H1 (cell line): ENCODE results near the gene LYRM7. TPM values are rescaled to one million over a fixed set of nuclear protein-coding genes. Genes with fewer than 3 reads are reported as not detected.

Experiments used
- CTCF ChIA-PET: fragments of 300-600 bp; sonication (Branson Sonifier 250); formaldehyde crosslinking; loops from one replicate; lab custom pipeline; 2021; ENCODE audit not compliant: partially characterized antibody; lab: Charles Lee
- POLR2A ChIA-PET: fragments of 300-600 bp; sonication (Branson Sonifier 250); formaldehyde crosslinking; loops from one replicate; lab custom pipeline; 2021; ENCODE audit warnings: inconsistent platforms; ENCODE audit not compliant: partially characterized antibody; lab: Charles Lee
- DNase-seq, 2 experiments: peaks; one replicate each; pipeline versions ENCODE4 v3.0.0 to v3.0.0-alpha.2; 2010 to 2022; ENCODE audit warnings: low spot score in 2 of 2, low read depth in 1 of 2, mixed read lengths in 1 of 2
- FAIRE-seq: peaks from 2 replicates; lab custom pipeline; 2011; peaks lifted over from hg19 to GRCh38; lab: Jason Lieb, UNC
- H2AFZ ChIP-seq: 2 replicates; pipeline ENCODE4 v1.8.1; 2012; ENCODE audit warnings: low read length, inconsistent platforms
- H2AK5ac ChIP-seq: 2 replicates; pipeline ENCODE4 v1.6.1; 2013; ENCODE audit warnings: low read depth, low read length
- H2BK120ac ChIP-seq: replicated peaks from 2 replicates; pipeline ENCODE3; 2013; ENCODE audit warnings: low read depth, low read length, inconsistent platforms
- H2BK12ac ChIP-seq: 2 replicates; pipeline ENCODE4 v1.6.1; 2013; ENCODE audit warnings: low read depth, low read length
- H2BK15ac ChIP-seq: 2 replicates; pipeline ENCODE4 v1.6.1; 2013; ENCODE audit warnings: low read length
- H2BK20ac ChIP-seq: 2 replicates; pipeline ENCODE4 v1.6.1; 2013; ENCODE audit warnings: low read length
- H2BK5ac ChIP-seq: 2 replicates; pipeline ENCODE4 v1.6.1; 2013; ENCODE audit warnings: low read depth, low read length
- H3K14ac ChIP-seq: 2 replicates; pipeline ENCODE4 v1.6.1; 2013; ENCODE audit warnings: inconsistent platforms; ENCODE audit not compliant: insufficient read length
- H3K18ac ChIP-seq: 2 replicates; pipeline ENCODE4 v1.6.1; 2013; ENCODE audit warnings: low read length; ENCODE audit errors: extremely low read depth
- H3K23ac ChIP-seq: 2 replicates; pipeline ENCODE4 v1.6.1; 2013; ENCODE audit warnings: inconsistent platforms; ENCODE audit not compliant: insufficient read length
- H3K23me2 ChIP-seq: 2 replicates; pipeline ENCODE4 v1.6.1; 2013; ENCODE audit warnings: low read depth, low read length
- H3K27ac ChIP-seq: 2 replicates; pipeline ENCODE4 v1.6.1; 2011; ENCODE audit warnings: low read depth, low read length, inconsistent platforms
- H3K27me3 ChIP-seq, 4 experiments: replicated peaks in 1 of 4; 1 replicate in 1 of 4; 2 replicates in 3 of 4; pipeline versions ENCODE4 v1.6.1 to v1.8.1; 2011 to 2013; ENCODE audit warnings: low read length in 3 of 4, mild to moderate bottlenecking in 3 of 4, inconsistent platforms in 2 of 4, mixed read lengths in 2 of 4, moderate library complexity in 1 of 4; ENCODE audit not compliant: control insufficient read depth in 3 of 4, insufficient read depth in 3 of 4; ENCODE audit errors: extremely low read depth in 1 of 4
- H3K36me3 ChIP-seq, 4 experiments: 2 replicates each; pipeline versions ENCODE4 v1.6.1 to v1.8.1; 2011 to 2013; ENCODE audit warnings: mild to moderate bottlenecking in 4 of 4, low read length in 3 of 4, moderate library complexity in 2 of 4, control low read depth in 1 of 4, inconsistent platforms in 1 of 4; ENCODE audit not compliant: insufficient read depth in 4 of 4, control insufficient read depth in 2 of 4
- H3K4ac ChIP-seq: replicated peaks from 2 replicates; pipeline ENCODE3; 2013; ENCODE audit warnings: low read length, low read depth, mixed read lengths, inconsistent platforms; ENCODE audit not compliant: insufficient read length
- H3K4me1 ChIP-seq, 4 experiments: replicated peaks in 1 of 4; 1 replicate in 1 of 4; 2 replicates in 3 of 4; pipeline versions ENCODE4 v1.6.1 to v1.8.1; 2011 to 2013; ENCODE audit warnings: low read length in 3 of 4, inconsistent platforms in 2 of 4, mixed read lengths in 1 of 4; ENCODE audit not compliant: insufficient read depth in 4 of 4, control insufficient read depth in 3 of 4
- H3K4me2 ChIP-seq, 2 experiments: 2 replicates each; pipeline versions ENCODE4 v1.6.1 to v1.8.1; 2011 to 2013; ENCODE audit warnings: low read depth in 2 of 2, low read length in 2 of 2, control low read depth in 1 of 2, inconsistent platforms in 1 of 2, mild to moderate bottlenecking in 1 of 2; ENCODE audit not compliant: insufficient read depth in 1 of 2
- H3K4me3 ChIP-seq, 4 experiments: fragments of 200-600, 300-600 bp in 1 of 4; sonication (generic), shearing (Covaris generic), sonication (Bioruptor Twin) in 1 of 4; 2 replicates each; pipeline versions ENCODE4 v1.5.1 to v1.8.1; 2011 to 2016; ENCODE audit warnings: low read length in 4 of 4, low read depth in 3 of 4, control low read depth in 2 of 4, inconsistent platforms in 2 of 4, mild to moderate bottlenecking in 2 of 4, mixed read lengths in 1 of 4, moderate library complexity in 1 of 4; ENCODE audit not compliant: insufficient read depth in 2 of 4; ENCODE audit errors: extremely low read depth in 1 of 4
- H3K56ac ChIP-seq: replicated peaks from 2 replicates; pipeline ENCODE3; 2013; ENCODE audit warnings: low read depth, mild to moderate bottlenecking, mixed read lengths, low read length, inconsistent platforms; ENCODE audit not compliant: insufficient read length
- H3K79me1 ChIP-seq: 2 replicates; pipeline ENCODE4 v1.6.1; 2013; ENCODE audit warnings: low read depth, low read length, control low read depth
- H3K79me2 ChIP-seq, 2 experiments: 2 replicates each; pipeline versions ENCODE4 v1.6.1 to v1.8.1; 2012 to 2013; ENCODE audit warnings: low read length in 2 of 2, mild to moderate bottlenecking in 2 of 2, inconsistent platforms in 1 of 2; ENCODE audit not compliant: insufficient read depth in 2 of 2, control insufficient read depth in 1 of 2
- H3K9ac ChIP-seq, 4 experiments: replicated peaks in 1 of 4; 1 replicate in 1 of 4; 2 replicates in 3 of 4; pipeline versions ENCODE4 v1.6.1 to v1.8.1; 2011 to 2013; ENCODE audit warnings: low read depth in 3 of 4, low read length in 3 of 4, control low read depth in 2 of 4, mild to moderate bottlenecking in 2 of 4, moderate library complexity in 2 of 4, inconsistent platforms in 1 of 4; ENCODE audit errors: extremely low read depth in 1 of 4
- H3K9me3 ChIP-seq, 2 experiments: 2 replicates each; pipeline versions ENCODE4 v1.6.1 to v1.8.1; 2012 to 2013; ENCODE audit warnings: mild to moderate bottlenecking in 2 of 2, moderate library complexity in 2 of 2, control low read depth in 1 of 2, inconsistent platforms in 1 of 2, low read depth in 1 of 2, low read length in 1 of 2, mixed read lengths in 1 of 2; ENCODE audit not compliant: insufficient read depth in 2 of 2
- H4K20me1 ChIP-seq, 2 experiments: replicated peaks in 1 of 2; 2 replicates each; pipeline versions ENCODE3 to v1.8.1; 2011 to 2013; ENCODE audit warnings: inconsistent platforms in 2 of 2, low read length in 2 of 2, mild to moderate bottlenecking in 1 of 2; ENCODE audit not compliant: insufficient read depth in 2 of 2, control insufficient read depth in 1 of 2
- H4K5ac ChIP-seq: 2 replicates; pipeline ENCODE4 v1.6.1; 2013; ENCODE audit warnings: low read length, low read depth, mixed read lengths, inconsistent platforms; ENCODE audit not compliant: insufficient read length
- H4K8ac ChIP-seq: 2 replicates; pipeline ENCODE4 v1.8.0; 2013; ENCODE audit warnings: mild to moderate bottlenecking, moderate library complexity, low read length, inconsistent platforms; ENCODE audit not compliant: insufficient read depth; ENCODE audit errors: extremely low read depth
- H4K91ac ChIP-seq: replicated peaks from 2 replicates; pipeline ENCODE3; 2013; ENCODE audit warnings: low read length, mixed read lengths, inconsistent platforms; ENCODE audit not compliant: insufficient read length
- BCL11A ChIP-seq, 2 experiments: IDR thresholded peaks; one replicate each; pipeline ENCODE4 v1.6.1; 2011; ENCODE audit warnings: low read depth in 2 of 2, low read length in 2 of 2, mild to moderate bottlenecking in 2 of 2
- EP300 ChIP-seq, 2 experiments: IDR thresholded peaks; 1 replicate in 1 of 2; 2 replicates in 1 of 2; pipeline ENCODE4 v1.6.1; 2011 to 2012; ENCODE audit warnings: low read depth in 2 of 2, low read length in 2 of 2, mild to moderate bottlenecking in 2 of 2, borderline replicate concordance in 1 of 2, inconsistent platforms in 1 of 2, moderate library complexity in 1 of 2
- POLR2AphosphoS5 ChIP-seq: IDR thresholded peaks from 2 replicates; pipeline ENCODE4 v1.6.1; 2011; ENCODE audit warnings: low read depth, low read length
- WGBS, 2 experiments: shearing (Covaris generic) in 1 of 2; methylation state at CpG; one replicate each; pipeline versions ENCODE4 v1.1.6 to v1.1.7; 2013 to 2015; ENCODE audit warnings: low lambda C conversion rate in 2 of 2, mixed read lengths in 2 of 2, inconsistent platforms in 1 of 2, low coverage in 1 of 2, missing lambda C conversion rate in 1 of 2; ENCODE audit not compliant: insufficient replicate concordance in 2 of 2, insufficient coverage in 1 of 2, insufficient read length in 1 of 2; ENCODE audit errors: extremely low coverage in 1 of 2, missing lambda C conversion rate in 1 of 2; 5-methylcytosine and 5-hydroxymethylcytosine counted together
- polyA plus RNA-seq, 7 experiments: library from polyadenylated mRNA; depleted of rRNA in 3 of 7; stranded (reverse) in 5 of 7; unstranded in 2 of 7; fragments of >200 nt in 5 of 7; fragments of 200-250 nt in 2 of 7; gene quantifications; 1 replicate in 5 of 7; 2 replicates in 1 of 7; 4 replicates in 1 of 7; pipeline versions ENCODE4 v1.2.1 to v1.2.3, GENCODE V29; 2011 to 2013; ENCODE audit warnings: missing spikeins in 2 of 7, mixed read lengths in 2 of 7
- total RNA-seq: library from RNA; stranded (reverse); fragmentation: NEBNext Ultra II Directional; extraction: Animal tissue kit (Norgen Biotek cat#: 25700); gene quantifications from 2 replicates; pipeline ENCODE4 v1.2.1, GENCODE V29; 2021

Gene LYRM7
- total and polyA plus RNA-seq, 2 of the 8 experiments (the other 6 are each of a cell fraction or from before 2014, with no cell fraction given) = 1.9 to 12.6 TPM

DNA sequence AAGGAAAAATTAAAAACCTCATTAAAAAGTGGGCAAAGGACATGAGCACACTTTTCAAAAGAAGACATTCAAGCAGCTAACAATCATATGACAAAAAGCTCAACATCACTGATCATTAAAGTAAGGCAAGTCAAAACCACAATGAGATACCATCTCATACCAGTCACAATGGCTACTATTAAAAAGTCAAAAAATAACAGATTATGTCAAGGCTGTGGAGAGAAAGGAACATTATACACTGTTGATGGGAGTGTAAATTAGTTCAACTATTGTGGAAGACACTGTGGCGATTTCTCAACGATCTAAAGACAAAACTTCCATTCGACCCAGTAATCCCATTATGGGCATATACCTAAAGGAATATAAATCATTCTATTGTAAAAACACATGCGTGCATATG, 41.4 kb upstream of the LYRM7 start:
- H2BK120ac ChIP-seq = no peak overlapping the region
- no peak overlapping the region for H3K4ac ChIP-seq
- no peaks in the 10 kb centered on the region for H3K36me3 ChIP-seq
- H2BK15ac ChIP-seq = no peak overlapping the region
- no peak overlapping the region for H2AFZ ChIP-seq
- no peaks in the 10 kb centered on the region for H3K79me2 ChIP-seq
- H3K23ac ChIP-seq = no peak overlapping the region
- H3K27ac ChIP-seq = no peak overlapping the region
- DNase-seq (no peak), FAIRE-seq (no peak)
- H3K56ac ChIP-seq = no peak overlapping the region
- no peak overlapping the region for H2AK5ac ChIP-seq
- H3K4me1 ChIP-seq = no peaks in the 10 kb centered on the region
- no peak overlapping the region for H4K91ac ChIP-seq
- no peak overlapping the region for H2BK20ac ChIP-seq
- no peak overlapping the region for H3K14ac ChIP-seq
- H3K18ac ChIP-seq = no peak overlapping the region
- H3K9me3 ChIP-seq = peaks cover 3 to 7% of the 10 kb centered on the region in 2 experiments; a peak in 2 of 4 replicates
- no peak overlapping the region for H3K4me3 ChIP-seq
- CTCF ChIA-PET = interaction anchor here (0.7 kb wide), 1 partner anchor 640 kb away, joined by 3 read pairs; no protein-coding TSS in a partner anchor
- 96% methylated on average over 4 of the region's 4 CpGs; no CpG with 5 or more reads in 1 of the 2 experiments for WGBS, 2 experiments
- H3K23me2 ChIP-seq = no peaks in the 10 kb centered on the region
- no peak for TF ChIP-seq POLR2AphosphoS5
- TF ChIP-seq EP300 (IDR thresholded peaks at IDR 0.05; ENCODE audit: borderline replicate concordance in 1 of 2, low read depth in 2 of 2, low read length in 2 of 2) = no peak
- TF ChIP-seq BCL11A (IDR thresholded peaks at IDR 0.05; ENCODE audit: low read depth in 2 of 2, low read length in 2 of 2) = no peak
- TF ChIP-seq, all 59 proteins: peak for 0
- H2BK12ac ChIP-seq = no peak overlapping the region
- H3K9ac ChIP-seq = no peak overlapping the region
- POLR2A ChIA-PET = no interaction called here
- H4K20me1 ChIP-seq = no peaks in the 10 kb centered on the region
- no peak overlapping the region for H4K8ac ChIP-seq
- no peaks in the 10 kb centered on the region for H3K27me3 ChIP-seq
- H4K5ac ChIP-seq = no peak overlapping the region
- H3K79me1 ChIP-seq = no peaks in the 10 kb centered on the region
- H3K4me2 ChIP-seq = no peak overlapping the region
- H2BK5ac ChIP-seq = no peak overlapping the region
